ENCODE data around the gene ZNF281.

Gene ZNF281

GRCh38 chr1:200388791-200389190 is 21.0 kb downstream of the ZNF281 start:
- no peak for DNase-seq

- DNase-seq: no peak
These were observed 23.4 kb downstream of the ZNF281 start for GRCh38 chr1:200386416-200386815.

- DNase-seq: no peak
These were observed 24.9 kb downstream of the ZNF281 start for GRCh38 chr1:200384818-200385390.

- DNase-seq: no peak
These were observed 28.4 kb downstream of the ZNF281 start for GRCh38 chr1:200381256-200381984.

GRCh38 chr1:200380589-200381021 is 29.2 kb downstream of the ZNF281 start:
- DNase-seq: no peak

- DNase-seq: no peak
These were observed 29.8 kb downstream of the ZNF281 start for GRCh38 chr1:200379940-200380588.

GRCh38 chr1:200379432-200379757 is 30.4 kb downstream of the ZNF281 start:
- DNase-seq: no peak

GRCh38 chr1:200378096-200378495 is 31.7 kb downstream of the ZNF281 start:
- DNase-seq: no peak

- no peak for DNase-seq
These were observed 33.3 kb downstream of the ZNF281 start for GRCh38 chr1:200376528-200376927.

GRCh38 chr1:200374569-200375295 is 35.1 kb downstream of the ZNF281 start:
- DNase-seq: no peak

GRCh38 chr1:200373811-200374231 is 36.0 kb downstream of the ZNF281 start:
- no peak for DNase-seq

- DNase-seq: no peak
These were observed 37.0 kb downstream of the ZNF281 start for GRCh38 chr1:200372885-200373181.

- DNase-seq: no peak
These were observed 37.5 kb downstream of the ZNF281 start for GRCh38 chr1:200372095-200372884.

- no peak for DNase-seq
These were observed 40.1 kb downstream of the ZNF281 start for GRCh38 chr1:200369706-200370105.

GRCh38 chr1:200369131-200369530 is 40.7 kb downstream of the ZNF281 start:
- DNase-seq: no peak

GRCh38 chr1:200368556-200368955 is 41.3 kb downstream of the ZNF281 start:
- no peak for DNase-seq

- no peak for DNase-seq
These were observed 41.8 kb downstream of the ZNF281 start for GRCh38 chr1:200367841-200368534.

- no peak for DNase-seq
These were observed 43.1 kb downstream of the ZNF281 start for GRCh38 chr1:200366577-200367253.

GRCh38 chr1:200365897-200366426 is 43.9 kb downstream of the ZNF281 start:
- no peak for DNase-seq

- no peak for DNase-seq
These were observed 45.0 kb downstream of the ZNF281 start for GRCh38 chr1:200364831-200365230.

- DNase-seq: no peak
These were observed 45.6 kb downstream of the ZNF281 start for GRCh38 chr1:200364091-200364759.
